Left ventricle myocardium inferior (tissue), 1 donor: ENCODE measurements around the gene KIF6. TPM values are rescaled to one million over a fixed set of nuclear protein-coding genes. Genes with fewer than 3 reads are reported as not detected.
"Not testable (repeated sequence)": the region's sequence is repeated elsewhere in the genome, so short reads cannot be mapped to it uniquely, and the experiment has no call there.

ENCODE experiments used
- DNase-seq: peaks from one replicate; pipeline ENCODE4 v3.0.0-alpha.2; 2020
- H3K27ac ChIP-seq: fragments of 200-600 bp; replicated peaks from 2 replicates; pipeline ENCODE4 v1.8.0; 2021
- H3K27me3 ChIP-seq: fragments of 200-600 bp; 2 replicates; pipeline ENCODE4 v1.8.0; 2021; ENCODE audit warnings: low read depth
- H3K36me3 ChIP-seq: fragments of 200-600 bp; 2 replicates; pipeline ENCODE4 v1.8.0; 2021
- H3K4me1 ChIP-seq: fragments of 200-600 bp; 2 replicates; pipeline ENCODE4 v1.8.0; 2021
- H3K4me3 ChIP-seq: fragments of 200-600 bp; 2 replicates; pipeline ENCODE4 v1.8.0; 2021; ENCODE audit warnings: mild to moderate bottlenecking, moderate library complexity
- H3K9me3 ChIP-seq: fragments of 200-600 bp; replicated peaks from 2 replicates; pipeline ENCODE4 v1.8.0; 2021
- intact Hi-C: fragments of 100-400 bp; cut with micrococcal nuclease; formaldehyde crosslinking; loops from one replicate; pipeline ENCODE4 v1.11.0; 2022
- total RNA-seq: library from RNA; stranded (reverse); fragmentation: NEBNext Ultra II Directional; extraction: Animal tissue kit (Norgen Biotek cat#: 25700); gene quantifications from one replicate; pipeline ENCODE4 v1.2.1, GENCODE V29; 2021
- TF ChIP-seq, protein P1 (sequence below): fragments of 200-600 bp; IDR thresholded peaks from 2 replicates; pipeline ENCODE4 v1.8.0; 2021; ENCODE audit warnings: antibody characterized with exemption, mild to moderate bottlenecking, borderline replicate concordance
- donor health status: DM: no; HTN: yes; CAD: no; lungs with severe emphysema.

The KIF6 gene
- total RNA-seq, 1 donor from 2014 or later = 0.69 TPM

DNA sequence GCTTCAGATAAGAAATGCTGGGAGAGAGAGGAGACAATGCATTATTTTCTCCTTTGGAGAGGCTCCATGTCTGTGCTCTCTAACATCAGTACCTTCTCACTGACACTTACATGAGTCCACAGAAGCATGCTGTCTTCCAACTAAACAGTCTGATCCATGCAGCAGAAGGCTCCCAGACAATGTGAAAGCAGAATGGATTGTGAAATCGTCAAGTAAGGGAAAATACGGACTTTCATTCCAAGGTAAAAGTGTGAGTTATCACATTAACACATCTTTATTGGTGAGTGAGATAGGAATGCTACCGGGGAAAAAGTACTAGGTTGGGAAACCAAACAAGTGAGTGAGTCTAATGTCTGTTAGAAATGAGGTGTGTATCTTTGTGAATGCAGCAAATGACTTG is 235.1 kb downstream of the KIF6 start:
- intact Hi-C loops = no loop called here
- no peak for DNase-seq
- peak overlapping the region; percentile 56 for H3K27ac ChIP-seq
- H3K4me3 ChIP-seq = no peak overlapping the region
- H3K9me3 ChIP-seq = no peaks in the 10 kb centered on the region
- peaks cover 37% of the 10 kb centered on the region for H3K4me1 ChIP-seq
- no peaks in the 10 kb centered on the region for H3K27me3 ChIP-seq
- H3K36me3 ChIP-seq = no peaks in the 10 kb centered on the region
- TF ChIP-seq, protein P1, sequence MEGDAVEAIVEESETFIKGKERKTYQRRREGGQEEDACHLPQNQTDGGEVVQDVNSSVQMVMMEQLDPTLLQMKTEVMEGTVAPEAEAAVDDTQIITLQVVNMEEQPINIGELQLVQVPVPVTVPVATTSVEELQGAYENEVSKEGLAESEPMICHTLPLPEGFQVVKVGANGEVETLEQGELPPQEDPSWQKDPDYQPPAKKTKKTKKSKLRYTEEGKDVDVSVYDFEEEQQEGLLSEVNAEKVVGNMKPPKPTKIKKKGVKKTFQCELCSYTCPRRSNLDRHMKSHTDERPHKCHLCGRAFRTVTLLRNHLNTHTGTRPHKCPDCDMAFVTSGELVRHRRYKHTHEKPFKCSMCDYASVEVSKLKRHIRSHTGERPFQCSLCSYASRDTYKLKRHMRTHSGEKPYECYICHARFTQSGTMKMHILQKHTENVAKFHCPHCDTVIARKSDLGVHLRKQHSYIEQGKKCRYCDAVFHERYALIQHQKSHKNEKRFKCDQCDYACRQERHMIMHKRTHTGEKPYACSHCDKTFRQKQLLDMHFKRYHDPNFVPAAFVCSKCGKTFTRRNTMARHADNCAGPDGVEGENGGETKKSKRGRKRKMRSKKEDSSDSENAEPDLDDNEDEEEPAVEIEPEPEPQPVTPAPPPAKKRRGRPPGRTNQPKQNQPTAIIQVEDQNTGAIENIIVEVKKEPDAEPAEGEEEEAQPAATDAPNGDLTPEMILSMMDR = no peak

DNA sequence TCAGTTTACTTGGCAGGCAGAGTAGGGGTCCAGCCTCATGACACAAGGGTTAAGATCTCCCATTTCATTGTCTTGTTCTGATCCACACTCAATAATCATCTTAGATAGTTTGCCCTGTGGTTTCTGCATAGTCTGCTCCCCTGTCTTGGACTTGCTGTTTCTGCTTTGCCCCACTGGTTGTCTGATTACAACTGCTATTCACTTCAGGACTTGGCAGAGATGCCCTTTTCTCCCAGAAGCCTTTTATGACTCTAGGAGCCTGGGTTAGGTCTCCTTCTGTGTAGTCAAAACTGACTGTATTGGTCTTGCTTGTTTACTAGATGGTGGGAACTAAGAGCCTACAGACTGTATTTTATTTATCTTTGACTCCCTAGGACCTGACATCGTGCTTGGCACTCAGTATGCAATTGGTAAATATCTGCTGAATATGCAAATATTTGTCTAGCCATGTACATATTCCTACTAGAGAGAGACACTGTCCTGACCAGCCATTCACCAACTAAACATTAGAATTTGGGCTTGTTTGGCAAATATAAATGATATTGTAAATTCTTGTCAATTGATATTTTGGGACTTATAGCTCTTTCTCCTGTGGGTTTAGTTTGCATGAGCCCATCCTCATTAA is 236.8 kb downstream of the KIF6 start:
- TF ChIP-seq, protein P1 = no peak
- intact Hi-C loops = no loop called here
- Histone ChIP-seq H3K9me3 (no peaks in the 10 kb centered on the region), H3K27ac (no peak overlapping the region), H3K27me3 (no peaks in the 10 kb centered on the region), H3K4me3 (no peak overlapping the region), H3K36me3 (no peaks in the 10 kb centered on the region), H3K4me1 (peaks cover 35% of the 10 kb centered on the region)
- DNase-seq = no peak

- Histone ChIP-seq H3K27me3 (no peaks in the 10 kb centered on the region), H3K27ac (no peak overlapping the region), H3K36me3 (no peaks in the 10 kb centered on the region), H3K4me1 (peaks cover 17% of the 10 kb centered on the region), H3K4me3 (no peak overlapping the region), H3K9me3 (peaks cover 4% of the 10 kb centered on the region)
- DNase-seq = no peak
- TF ChIP-seq, protein P1 = no peak
- intact Hi-C loops = no loop called here
These were observed 240.9 kb downstream of the KIF6 start for GRCh38 chr6:39484276-39484675.

GRCh38 chr6:39479819-39480218 is 245.4 kb downstream of the KIF6 start:
- H3K27me3 ChIP-seq, DNase-seq, H3K9me3 ChIP-seq, H3K4me1 ChIP-seq, H3K4me3 ChIP-seq, H3K36me3 ChIP-seq, intact Hi-C loops, H3K27ac ChIP-seq: not testable (repeated sequence)

GRCh38 chr6:39476670-39477069 is 248.5 kb downstream of the KIF6 start:
- TF ChIP-seq, protein P1 = no peak
- H3K36me3 ChIP-seq = no peaks in the 10 kb centered on the region
- no peaks in the 10 kb centered on the region for H3K27me3 ChIP-seq
- H3K4me1 ChIP-seq = peaks cover 9% of the 10 kb centered on the region
- no peak overlapping the region for H3K27ac ChIP-seq
- H3K4me3 ChIP-seq = no peak overlapping the region
- H3K9me3 ChIP-seq = peaks cover 7% of the 10 kb centered on the region
- no peak for DNase-seq
- intact Hi-C loops = no loop called here

DNA sequence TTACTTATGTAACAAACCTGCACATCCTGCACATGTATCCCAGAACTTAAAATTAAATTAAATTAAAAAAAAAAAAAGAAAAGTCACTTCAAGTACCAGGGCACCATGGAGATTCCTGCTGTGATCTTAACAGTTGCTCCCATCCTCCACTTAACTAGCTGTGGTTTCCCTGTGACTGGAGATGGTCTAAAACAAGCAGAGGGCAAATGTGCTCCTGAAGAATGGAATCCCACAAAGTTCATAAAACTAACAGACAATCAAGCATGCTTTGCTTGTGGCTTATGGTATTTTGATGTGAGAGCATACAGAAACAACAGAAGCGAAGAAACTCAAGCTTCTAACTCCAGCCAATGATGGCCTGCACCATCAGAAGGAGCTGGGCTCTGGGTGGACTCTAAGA is 249.1 kb downstream of the KIF6 start:
- H3K4me1 ChIP-seq = peaks cover 11% of the 10 kb centered on the region
- TF ChIP-seq, protein P1 = no peak
- intact Hi-C loops = no loop called here
- peaks cover 7% of the 10 kb centered on the region for H3K9me3 ChIP-seq
- no peak overlapping the region for H3K4me3 ChIP-seq
- DNase-seq = no peak
- no peaks in the 10 kb centered on the region for H3K36me3 ChIP-seq
- H3K27ac ChIP-seq = no peak overlapping the region
- no peaks in the 10 kb centered on the region for H3K27me3 ChIP-seq
